HepG2 (cell line): ENCODE measurements around the gene NTMT1. TPM values are rescaled to one million over a fixed set of nuclear protein-coding genes. Genes with fewer than 3 reads are reported as not detected.
A peak's percentile ranks its signal among the peaks of the same experiment; 100 is the strongest.

Experiments used
- EED ChIP-seq: sonication (generic); formaldehyde crosslinking; IDR thresholded peaks from 2 replicates; pipeline ENCODE4 v1.5.0; 2020; ENCODE audit warnings: mild to moderate bottlenecking, missing genetic modification reagents
- FOXM1 ChIP-seq: sonication (generic); formaldehyde crosslinking; IDR thresholded peaks from 2 replicates; pipeline ENCODE4 v1.5.0; 2020; ENCODE audit warnings: missing genetic modification reagents
- KMT2A ChIP-seq: sonication (generic); formaldehyde crosslinking; IDR thresholded peaks from 2 replicates; pipeline ENCODE4 v1.4.0; 2020; ENCODE audit warnings: missing genetic modification reagents
- SNRNP70 ChIP-seq: fragments of 200-400 bp; formaldehyde crosslinking; IDR thresholded peaks from 2 replicates; pipeline ENCODE4 v1.6.1; 2017; ENCODE audit warnings: mild to moderate bottlenecking, low read depth, low read length, moderate library complexity
- ZFP1 ChIP-seq: IDR thresholded peaks from 2 replicates; pipeline ENCODE4 v1.6.1; 2016
- ZFP91 ChIP-seq: sonication (generic); formaldehyde crosslinking; IDR thresholded peaks from 2 replicates; pipeline ENCODE4 v1.9.0; 2022; ENCODE audit warnings: missing genetic modification reagents, mild to moderate bottlenecking, borderline replicate concordance
- ZNF230 ChIP-seq: sonication (generic); formaldehyde crosslinking; IDR thresholded peaks from 2 replicates; pipeline ENCODE4 v1.4.0; 2020; ENCODE audit warnings: mild to moderate bottlenecking, missing genetic modification reagents
- ZNF318 ChIP-seq: sonication (generic); formaldehyde crosslinking; IDR thresholded peaks from 2 replicates; pipeline ENCODE4 v1.4.0; 2020; ENCODE audit warnings: mild to moderate bottlenecking, missing genetic modification reagents
- ZNF878 ChIP-seq: sonication (generic); formaldehyde crosslinking; IDR thresholded peaks from 2 replicates; pipeline ENCODE4 v1.8.1; 2023; ENCODE audit warnings: mild to moderate bottlenecking, missing genetic modification reagents, moderate library complexity
- ZSCAN12 ChIP-seq: sonication (generic); formaldehyde crosslinking; IDR thresholded peaks from 2 replicates; pipeline ENCODE4 v1.9.0; 2021; ENCODE audit warnings: mild to moderate bottlenecking, missing genetic modification reagents
- polyA plus RNA-seq, 8 experiments: library from polyadenylated mRNA; depleted of rRNA in 3 of 8; stranded (reverse) in 7 of 8; unstranded in 1 of 8; fragments of >200 nt; fragmentation: Illumina TruSeq in 4 of 8; extraction: Trizol in 4 of 8; gene quantifications; 2 replicates each; pipeline versions ENCODE4 v1.2.1 to v1.2.3, GENCODE V29; 2011 to 2016; ENCODE audit warnings: low read depth in 4 of 8, missing spikeins in 1 of 8, mixed read lengths in 1 of 8; ENCODE audit not compliant: insufficient read depth in 1 of 8
- total RNA-seq, 5 experiments: library from RNA; depleted of rRNA; stranded (reverse); fragments of >200 nt; fragmentation: Illumina TruSeq; extraction: Trizol; gene quantifications; 2 replicates each; pipeline ENCODE4 v1.2.3, GENCODE V29; 2016; ENCODE audit warnings: low read depth in 1 of 5
- TF ChIP-seq, protein P1 (sequence below): sonication (generic); formaldehyde crosslinking; conservative IDR thresholded peaks from 2 replicates; pipeline ENCODE4 v1.8.1; 2023; ENCODE audit warnings: missing genetic modification reagents
- TF ChIP-seq, protein P2 (sequence below): sonication (generic); formaldehyde crosslinking; IDR thresholded peaks from 2 replicates; pipeline ENCODE4 v1.8.0; 2022; ENCODE audit warnings: missing genetic modification reagents, low read depth, mild to moderate bottlenecking, borderline replicate concordance
- TF ChIP-seq, protein P3 (sequence below): sonication (generic); formaldehyde crosslinking; IDR thresholded peaks from 2 replicates; pipeline ENCODE4 v1.8.0; 2022; ENCODE audit warnings: mild to moderate bottlenecking, missing genetic modification reagents, moderate library complexity

NTMT1 gene
- total and polyA plus RNA-seq, 2 of the 13 experiments (the other 11 are each of a cell fraction or from before 2014, with no cell fraction given): 49.1 to 53.8 TPM

DNA sequence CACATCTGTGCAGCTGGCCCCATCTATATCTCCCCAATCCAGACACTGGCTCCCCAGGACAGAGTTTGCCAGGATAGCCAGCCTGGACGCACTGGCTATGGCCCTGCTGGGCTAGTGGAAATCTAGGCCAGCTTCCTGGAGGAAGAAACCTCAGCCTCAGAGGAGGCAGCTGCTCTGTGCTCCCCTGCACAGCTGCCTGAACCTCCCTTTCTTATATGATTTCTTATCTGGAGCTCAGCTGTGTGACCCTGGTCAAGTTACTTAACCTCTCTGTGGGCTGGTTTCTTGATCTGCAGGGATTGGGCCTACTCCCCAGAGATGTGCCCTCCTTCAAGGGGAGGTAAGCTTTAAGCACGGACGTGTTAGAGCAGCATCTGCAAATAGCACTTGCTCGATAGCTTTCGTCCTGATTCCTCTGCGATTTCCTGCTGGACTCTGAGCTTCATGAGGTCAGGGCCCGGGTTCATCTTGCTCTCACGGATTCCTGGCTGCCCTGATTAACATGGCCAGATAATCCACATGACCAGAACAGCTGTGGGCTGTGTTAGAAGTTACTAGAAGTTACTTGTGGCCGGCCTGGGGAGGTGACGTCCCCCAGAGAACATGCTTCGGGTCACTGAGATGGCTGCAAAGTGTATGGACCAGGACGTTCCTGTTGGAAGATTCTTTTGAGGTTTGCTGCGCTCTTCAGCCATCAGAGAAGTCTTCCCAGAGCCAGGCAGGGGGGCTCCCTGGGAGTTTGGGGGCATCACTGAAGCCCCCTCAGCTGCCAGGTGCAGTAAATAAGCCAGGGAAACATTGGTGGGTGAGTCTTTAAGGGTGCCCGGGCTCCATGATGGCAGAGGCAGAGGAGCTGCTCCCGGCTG, 19.6 kb upstream of the NTMT1 start (continued):
- TF ChIP-seq, protein P1, sequence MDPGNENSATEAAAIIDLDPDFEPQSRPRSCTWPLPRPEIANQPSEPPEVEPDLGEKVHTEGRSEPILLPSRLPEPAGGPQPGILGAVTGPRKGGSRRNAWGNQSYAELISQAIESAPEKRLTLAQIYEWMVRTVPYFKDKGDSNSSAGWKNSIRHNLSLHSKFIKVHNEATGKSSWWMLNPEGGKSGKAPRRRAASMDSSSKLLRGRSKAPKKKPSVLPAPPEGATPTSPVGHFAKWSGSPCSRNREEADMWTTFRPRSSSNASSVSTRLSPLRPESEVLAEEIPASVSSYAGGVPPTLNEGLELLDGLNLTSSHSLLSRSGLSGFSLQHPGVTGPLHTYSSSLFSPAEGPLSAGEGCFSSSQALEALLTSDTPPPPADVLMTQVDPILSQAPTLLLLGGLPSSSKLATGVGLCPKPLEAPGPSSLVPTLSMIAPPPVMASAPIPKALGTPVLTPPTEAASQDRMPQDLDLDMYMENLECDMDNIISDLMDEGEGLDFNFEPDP (CRISPR knock-in tag): no peak
- peak; percentile 86 for TF ChIP-seq ZFP91 (CRISPR knock-in tag)
- no peak for TF ChIP-seq KMT2A (CRISPR knock-in tag)
- peak; percentile 54; the same call in 1 of the 2 replicates for TF ChIP-seq ZSCAN12 (CRISPR knock-in tag)
- TF ChIP-seq SNRNP70: no peak
- no peak for TF ChIP-seq EED (CRISPR knock-in tag)
- TF ChIP-seq FOXM1 (CRISPR knock-in tag): no peak
- no peak for TF ChIP-seq ZNF230 (CRISPR knock-in tag)
- TF ChIP-seq, protein P2, sequence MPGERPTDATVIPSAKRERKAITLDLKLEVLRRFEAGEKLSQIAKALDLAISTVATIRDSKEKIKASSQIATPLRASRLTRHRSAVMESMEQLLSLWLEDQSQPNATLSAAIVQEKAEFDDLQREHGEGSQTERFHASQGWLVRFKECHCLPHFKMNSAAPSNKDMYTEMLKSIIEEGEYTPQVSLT (CRISPR knock-in tag): no peak
- TF ChIP-seq, protein P3, sequence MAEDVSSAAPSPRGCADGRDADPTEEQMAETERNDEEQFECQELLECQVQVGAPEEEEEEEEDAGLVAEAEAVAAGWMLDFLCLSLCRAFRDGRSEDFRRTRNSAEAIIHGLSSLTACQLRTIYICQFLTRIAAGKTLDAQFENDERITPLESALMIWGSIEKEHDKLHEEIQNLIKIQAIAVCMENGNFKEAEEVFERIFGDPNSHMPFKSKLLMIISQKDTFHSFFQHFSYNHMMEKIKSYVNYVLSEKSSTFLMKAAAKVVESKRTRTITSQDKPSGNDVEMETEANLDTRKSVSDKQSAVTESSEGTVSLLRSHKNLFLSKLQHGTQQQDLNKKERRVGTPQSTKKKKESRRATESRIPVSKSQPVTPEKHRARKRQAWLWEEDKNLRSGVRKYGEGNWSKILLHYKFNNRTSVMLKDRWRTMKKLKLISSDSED: no peak
- TF ChIP-seq ZNF318 (CRISPR knock-in tag): no peak; the same call in 1 of the 2 replicates
- TF ChIP-seq ZNF878 (CRISPR knock-in tag): peak; percentile 92
- TF ChIP-seq ZFP1: no peak
